LNCaP clone FGC (cell line): Measurements from ENCODE around the gene MPC2.
A peak's percentile ranks its signal among the peaks of the same experiment; 100 is the strongest.
"Not testable (repeated sequence)": the region's sequence is repeated elsewhere in the genome, so short reads cannot be mapped to it uniquely, and the experiment has no call there.

Experiments
- DNase-seq: peaks from one replicate; pipeline ENCODE4 v3.0.0-alpha.2; 2011; ENCODE audit warnings: low read depth
- H3K4me3 ChIP-seq: 2 replicates; pipeline ENCODE4 v1.5.1; 2011; ENCODE audit warnings: mild to moderate bottlenecking, low read depth, low read length, control low read depth
- CTCF ChIP-seq: IDR thresholded peaks from 2 replicates; pipeline ENCODE4 v1.5.1; 2012; ENCODE audit warnings: mild to moderate bottlenecking; ENCODE audit not compliant: control insufficient read depth, insufficient read depth; ENCODE audit errors: extremely low read depth

Gene MPC2

GRCh38 chr1:167936068-167936929 is 573 bp downstream of the MPC2 start, which contains the start of gene DCAF6:
Gene DCAF6, plus strand, starts transcription at chr1:167936683. Its CDS starts 229 bp downstream, at chr1:167936912.
- no peak for TF ChIP-seq CTCF
- peak within 1 kb of the TSS; percentile 90 for H3K4me3 ChIP-seq
- DNase-seq, result peak; percentile 96

GRCh38 chr1:167935216-167936067 is 1.4 kb downstream of the MPC2 start:
- peak overlapping the region; percentile 90 for H3K4me3 ChIP-seq
- TF ChIP-seq CTCF, result 0 out of 2 replicates have a peak, but pooled peaks have one; percentile 11
- DNase-seq, result no peak

- DNase-seq, result no peak
- H3K4me3 ChIP-seq, result peak overlapping the region; percentile 90
- TF ChIP-seq CTCF, result no peak
Measured at GRCh38 chr1:167934426-167935215, 2.3 kb downstream of the MPC2 start.

- DNase-seq, result no peak
- H3K4me3 ChIP-seq, result peak overlapping the region; percentile 90
Measured at GRCh38 chr1:167933788-167934187, 3.1 kb downstream of the MPC2 start.

GRCh38 chr1:167929725-167930124 is 7.1 kb downstream of the MPC2 start:
- DNase-seq, result no peak
- H3K4me3 ChIP-seq, result peak overlapping the region; percentile 48
- no peak for TF ChIP-seq CTCF

More at GRCh38 chr1:167933788-167934187, 3.1 kb downstream of the MPC2 start:
- no peak for TF ChIP-seq CTCF

GRCh38 chr1:167928919-167929318 is 8.0 kb downstream of the MPC2 start:
- not testable (repeated sequence) for DNase-seq
- H3K4me3 ChIP-seq, result peak overlapping the region; percentile 48
